ENCODE results near the gene FCGR3B.

- TF ChIP-seq EZH2 (IDR thresholded peaks at IDR 0.05; ENCODE audit: borderline replicate concordance, insufficient read depth, low read depth, low read length, poor library complexity, severe bottlenecking): no peak
- TF ChIP-seq, protein P1, sequence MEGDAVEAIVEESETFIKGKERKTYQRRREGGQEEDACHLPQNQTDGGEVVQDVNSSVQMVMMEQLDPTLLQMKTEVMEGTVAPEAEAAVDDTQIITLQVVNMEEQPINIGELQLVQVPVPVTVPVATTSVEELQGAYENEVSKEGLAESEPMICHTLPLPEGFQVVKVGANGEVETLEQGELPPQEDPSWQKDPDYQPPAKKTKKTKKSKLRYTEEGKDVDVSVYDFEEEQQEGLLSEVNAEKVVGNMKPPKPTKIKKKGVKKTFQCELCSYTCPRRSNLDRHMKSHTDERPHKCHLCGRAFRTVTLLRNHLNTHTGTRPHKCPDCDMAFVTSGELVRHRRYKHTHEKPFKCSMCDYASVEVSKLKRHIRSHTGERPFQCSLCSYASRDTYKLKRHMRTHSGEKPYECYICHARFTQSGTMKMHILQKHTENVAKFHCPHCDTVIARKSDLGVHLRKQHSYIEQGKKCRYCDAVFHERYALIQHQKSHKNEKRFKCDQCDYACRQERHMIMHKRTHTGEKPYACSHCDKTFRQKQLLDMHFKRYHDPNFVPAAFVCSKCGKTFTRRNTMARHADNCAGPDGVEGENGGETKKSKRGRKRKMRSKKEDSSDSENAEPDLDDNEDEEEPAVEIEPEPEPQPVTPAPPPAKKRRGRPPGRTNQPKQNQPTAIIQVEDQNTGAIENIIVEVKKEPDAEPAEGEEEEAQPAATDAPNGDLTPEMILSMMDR (IDR thresholded peaks at IDR 0.05): no peak
These were observed at the start of gene FCGR3B for GRCh38 chr1:161631076-161631475.
